ENCODE measurements around the gene TMEM26.

GRCh38 chr10:61404751-61405150, 48.4 kb downstream of the TMEM26 start:
- TF ChIP-seq POLR2A (IDR thresholded peaks at IDR 0.05; ENCODE audit: low read depth, low read length) (no peak), POLR2AphosphoS5 (IDR thresholded peaks at IDR 0.05; ENCODE audit: low read depth, low read length) (no peak), TAF1 (IDR thresholded peaks at IDR 0.05; ENCODE audit: borderline replicate concordance, low read depth, low read length) (no peak)
